C4-2B (cell line): ENCODE results near the gene VIT.

Experiments
- H3K27ac ChIP-seq: fragments of 450-650 bp; 2 replicates; pipeline ENCODE4 v1.5.1; 2017
- ZFX ChIP-seq: fragments of 450-650 bp; IDR thresholded peaks from 2 replicates; pipeline ENCODE4 v1.6.1; 2017
- TF ChIP-seq, protein P1 (sequence below): fragments of 450-650 bp; conservative IDR thresholded peaks from 2 replicates; pipeline ENCODE4 v1.5.1; 2017; ENCODE audit warnings: mild to moderate bottlenecking

VIT gene

DNA sequence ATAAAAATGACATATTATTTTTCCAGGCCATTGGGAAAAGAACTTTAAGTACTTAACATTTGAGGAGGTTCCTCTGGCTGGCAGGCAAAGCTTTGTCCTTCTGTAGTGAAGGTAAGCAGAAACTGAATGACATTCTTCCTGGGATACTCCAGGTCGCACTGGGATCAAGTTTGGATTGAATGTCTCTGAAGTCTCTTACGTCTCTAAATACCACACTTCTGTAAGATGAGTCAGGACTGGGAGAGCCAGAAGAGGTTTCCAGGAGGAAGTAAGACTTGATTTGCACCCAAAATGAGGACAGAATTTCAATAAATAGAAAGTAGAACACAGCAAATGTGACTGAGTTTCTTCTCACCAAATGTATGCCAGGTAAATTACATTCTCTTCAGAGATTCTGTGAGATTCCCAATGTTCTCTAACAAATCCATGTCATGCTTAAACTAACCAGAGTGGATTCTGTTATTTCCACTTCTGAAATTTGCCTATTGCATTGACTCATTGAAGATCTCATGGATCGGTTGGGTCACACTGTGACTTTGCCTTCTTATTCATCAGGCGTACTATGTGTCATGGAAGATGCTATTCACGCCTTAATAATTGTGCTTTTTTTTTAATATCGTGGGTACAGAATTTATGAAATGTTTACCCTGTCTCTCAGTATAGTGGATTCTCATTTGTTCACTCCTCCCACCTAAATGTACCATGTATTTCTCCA, 25.5 kb upstream of the VIT start:
- H3K27ac ChIP-seq: no peak overlapping the region
- TF ChIP-seq ZFX: no peak

DNA sequence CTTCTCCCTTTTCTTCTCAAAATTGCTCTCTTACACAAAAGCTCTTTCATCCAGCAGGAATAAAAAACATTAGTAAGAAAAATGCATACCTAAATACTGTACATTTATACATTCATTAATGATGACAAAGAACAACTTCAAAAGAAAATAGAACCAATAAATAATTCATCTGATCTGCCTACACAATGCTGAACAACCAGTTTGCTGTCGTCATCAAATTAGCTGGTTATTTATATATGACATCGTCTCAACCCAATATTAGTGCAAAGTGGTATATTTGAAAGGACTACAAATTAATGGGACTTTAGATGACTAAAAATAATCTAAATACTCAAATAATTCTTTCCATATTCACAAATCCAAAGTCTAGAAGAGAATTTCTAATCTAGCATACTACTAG, 24.8 kb upstream of the VIT start:
- H3K27ac ChIP-seq: no peak overlapping the region
- TF ChIP-seq, protein P1, sequence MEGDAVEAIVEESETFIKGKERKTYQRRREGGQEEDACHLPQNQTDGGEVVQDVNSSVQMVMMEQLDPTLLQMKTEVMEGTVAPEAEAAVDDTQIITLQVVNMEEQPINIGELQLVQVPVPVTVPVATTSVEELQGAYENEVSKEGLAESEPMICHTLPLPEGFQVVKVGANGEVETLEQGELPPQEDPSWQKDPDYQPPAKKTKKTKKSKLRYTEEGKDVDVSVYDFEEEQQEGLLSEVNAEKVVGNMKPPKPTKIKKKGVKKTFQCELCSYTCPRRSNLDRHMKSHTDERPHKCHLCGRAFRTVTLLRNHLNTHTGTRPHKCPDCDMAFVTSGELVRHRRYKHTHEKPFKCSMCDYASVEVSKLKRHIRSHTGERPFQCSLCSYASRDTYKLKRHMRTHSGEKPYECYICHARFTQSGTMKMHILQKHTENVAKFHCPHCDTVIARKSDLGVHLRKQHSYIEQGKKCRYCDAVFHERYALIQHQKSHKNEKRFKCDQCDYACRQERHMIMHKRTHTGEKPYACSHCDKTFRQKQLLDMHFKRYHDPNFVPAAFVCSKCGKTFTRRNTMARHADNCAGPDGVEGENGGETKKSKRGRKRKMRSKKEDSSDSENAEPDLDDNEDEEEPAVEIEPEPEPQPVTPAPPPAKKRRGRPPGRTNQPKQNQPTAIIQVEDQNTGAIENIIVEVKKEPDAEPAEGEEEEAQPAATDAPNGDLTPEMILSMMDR: no peak
- no peak for TF ChIP-seq ZFX

DNA sequence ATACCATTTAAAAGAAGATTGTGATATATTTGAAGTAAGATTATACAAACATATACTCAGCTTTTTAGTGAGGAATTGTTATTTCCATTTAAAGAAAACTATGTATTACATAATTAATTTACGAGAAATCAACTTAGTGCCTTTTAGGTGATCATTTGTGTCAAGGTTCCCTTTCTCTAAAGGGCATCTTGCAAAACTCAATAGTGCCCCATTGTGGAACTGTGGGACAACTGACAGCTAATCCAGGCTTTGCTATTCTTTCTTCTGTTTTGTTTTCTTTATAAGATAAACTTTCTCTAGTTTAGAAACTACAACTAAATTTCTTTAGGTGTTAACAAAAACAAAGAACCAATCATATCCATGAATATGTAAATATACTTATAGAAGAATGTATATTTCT, 24.3 kb upstream of the VIT start:
- no peak overlapping the region for H3K27ac ChIP-seq
- TF ChIP-seq, protein P1: peak; percentile 58
- TF ChIP-seq ZFX: no peak

DNA sequence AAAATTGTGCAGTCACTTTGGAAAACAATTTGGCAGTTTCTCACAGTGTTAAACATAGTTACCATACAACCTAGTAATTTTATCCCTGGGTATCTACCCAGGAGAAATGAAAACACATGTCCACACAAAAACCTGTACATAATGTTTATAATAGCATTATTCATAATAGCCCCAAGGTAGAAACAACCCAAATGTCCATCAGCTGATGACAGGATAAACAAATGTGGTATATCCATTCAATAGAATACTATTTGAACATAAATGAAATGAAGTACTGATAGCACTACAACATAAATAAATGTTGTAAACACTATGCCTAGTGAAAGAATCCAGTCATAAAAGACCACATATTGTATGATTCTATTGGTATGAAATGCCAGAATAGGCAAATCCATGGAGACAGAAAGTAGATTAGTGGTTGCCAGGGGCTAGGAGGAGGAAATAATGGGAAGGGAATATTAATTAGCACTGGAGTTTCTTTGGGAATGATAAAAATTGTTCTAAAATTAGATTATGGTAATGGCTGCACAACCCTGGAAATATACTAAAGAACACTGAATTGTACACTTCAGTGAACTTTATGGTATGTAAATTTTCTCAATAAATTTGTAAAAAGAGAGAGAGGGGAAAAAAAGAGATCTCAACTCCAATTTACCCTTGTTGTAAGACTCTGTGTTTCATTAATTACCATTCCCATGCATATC, 20.8 kb upstream of the VIT start:
- no peak overlapping the region for H3K27ac ChIP-seq
- TF ChIP-seq, protein P1: no peak
- TF ChIP-seq ZFX: no peak

DNA sequence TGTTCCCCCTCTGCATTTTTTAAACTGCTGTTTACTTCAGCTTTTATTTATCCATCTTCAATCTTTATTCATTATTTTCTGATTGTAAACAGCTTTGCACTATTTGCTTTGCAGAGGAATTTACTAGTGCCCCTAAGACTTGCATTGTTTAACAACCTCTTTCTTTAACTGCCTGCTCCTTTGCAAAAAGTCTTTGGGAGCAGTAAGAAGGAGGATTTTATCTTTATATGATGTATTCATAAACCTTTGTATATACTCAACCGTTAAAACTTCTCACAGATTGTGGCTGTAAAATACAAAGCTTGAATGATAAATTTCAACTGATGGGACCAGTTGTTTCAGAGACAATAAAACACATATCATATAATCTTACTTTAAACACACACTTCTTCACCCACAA, 20.1 kb upstream of the VIT start:
- no peak overlapping the region for H3K27ac ChIP-seq
- no peak for TF ChIP-seq ZFX
- TF ChIP-seq, protein P1: no peak

DNA sequence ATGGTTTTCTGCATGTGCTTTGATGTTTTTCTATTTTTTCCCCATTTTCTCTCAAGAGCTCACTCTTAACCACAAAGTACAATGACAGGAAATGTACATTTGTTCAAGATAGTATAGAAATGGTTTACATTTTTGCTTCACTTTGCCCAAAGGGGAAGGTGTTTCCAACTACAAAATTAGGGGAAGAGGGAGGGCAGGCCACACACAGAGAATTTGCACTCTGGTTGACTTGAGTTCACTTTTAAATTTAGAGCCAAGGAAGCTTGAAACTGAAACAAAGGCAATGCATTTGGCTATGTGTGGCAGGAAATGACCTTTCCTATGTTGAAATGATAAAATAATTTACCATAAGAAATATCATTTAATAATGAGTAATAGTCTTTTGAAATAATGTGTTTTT, 19.1 kb upstream of the VIT start:
- no peak for TF ChIP-seq ZFX
- TF ChIP-seq, protein P1: no peak
- no peak overlapping the region for H3K27ac ChIP-seq

DNA sequence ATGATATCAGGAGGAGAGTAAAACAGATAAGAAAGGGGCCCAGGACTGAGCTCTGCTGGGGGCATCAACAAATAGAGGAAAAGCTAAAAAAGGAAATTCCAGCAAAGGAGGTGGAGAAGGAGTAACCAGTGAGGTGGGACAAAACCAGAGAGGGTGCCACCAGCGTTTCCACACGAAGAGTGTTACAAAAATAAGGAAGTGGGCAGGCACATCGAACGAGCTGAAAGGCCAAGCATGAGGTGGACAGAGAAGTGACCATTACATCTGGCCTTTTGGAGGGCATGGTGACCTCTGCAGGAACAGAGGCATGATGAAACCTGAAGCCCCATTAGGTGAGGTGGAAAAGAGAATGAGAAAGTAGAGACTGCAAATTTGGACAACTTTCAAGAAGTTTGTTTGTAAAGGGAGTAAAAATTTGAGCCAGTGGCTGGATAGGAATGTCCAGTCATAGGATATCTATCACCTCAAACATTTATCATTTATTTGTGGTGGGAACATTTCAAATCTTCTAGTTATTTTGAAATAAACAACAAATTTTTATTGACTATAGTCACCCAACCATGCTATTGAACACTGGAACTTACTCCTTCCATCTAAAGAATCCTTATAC, 18.4 kb upstream of the VIT start:
- H3K27ac ChIP-seq: no peak overlapping the region
- no peak for TF ChIP-seq ZFX

DNA sequence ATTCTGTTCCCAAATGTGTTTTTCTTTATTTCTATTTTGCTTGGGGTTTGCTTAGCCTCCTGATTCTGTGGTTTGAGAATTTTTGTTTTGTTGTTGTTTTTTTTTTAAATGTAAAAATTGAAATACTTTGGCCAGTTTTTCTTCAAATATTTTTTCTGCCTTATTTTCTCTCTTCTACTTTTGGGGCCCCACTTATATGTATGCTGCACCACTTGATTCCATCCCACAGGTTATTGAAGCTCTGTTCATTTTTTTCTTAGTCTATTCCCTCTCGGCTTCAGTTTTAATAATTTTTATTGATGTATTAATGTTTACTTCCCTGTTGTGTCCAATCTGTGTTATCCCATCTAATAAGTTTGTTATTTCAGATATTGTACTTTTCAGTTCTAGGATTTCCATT, 17.7 kb upstream of the VIT start:
- H3K27ac ChIP-seq: no peak overlapping the region
- TF ChIP-seq, protein P1: no peak
- TF ChIP-seq ZFX: no peak
